ENCODE measurements around the gene CDH16.

CDH16 gene

DNA sequence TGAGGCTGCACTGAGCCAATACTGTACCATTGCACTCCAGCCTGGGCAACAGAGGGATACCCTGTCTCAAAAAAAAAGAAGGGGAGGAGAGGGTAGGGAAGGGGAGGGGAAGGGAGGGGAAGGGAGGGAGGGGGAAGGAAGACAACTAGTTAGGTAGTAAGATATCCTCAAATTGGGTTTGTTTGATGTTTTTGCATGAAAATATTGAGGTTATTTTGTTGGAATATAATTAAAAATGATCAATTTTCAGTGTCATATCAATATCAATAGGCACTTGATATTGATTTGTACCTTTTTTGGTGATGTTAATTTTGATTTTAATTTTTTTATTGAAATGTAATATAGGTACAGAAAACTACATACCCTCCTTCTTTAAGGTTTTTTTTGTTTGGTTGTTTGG lies 55.0 kb downstream of the CDH16 start:
- TF ChIP-seq, protein P1, sequence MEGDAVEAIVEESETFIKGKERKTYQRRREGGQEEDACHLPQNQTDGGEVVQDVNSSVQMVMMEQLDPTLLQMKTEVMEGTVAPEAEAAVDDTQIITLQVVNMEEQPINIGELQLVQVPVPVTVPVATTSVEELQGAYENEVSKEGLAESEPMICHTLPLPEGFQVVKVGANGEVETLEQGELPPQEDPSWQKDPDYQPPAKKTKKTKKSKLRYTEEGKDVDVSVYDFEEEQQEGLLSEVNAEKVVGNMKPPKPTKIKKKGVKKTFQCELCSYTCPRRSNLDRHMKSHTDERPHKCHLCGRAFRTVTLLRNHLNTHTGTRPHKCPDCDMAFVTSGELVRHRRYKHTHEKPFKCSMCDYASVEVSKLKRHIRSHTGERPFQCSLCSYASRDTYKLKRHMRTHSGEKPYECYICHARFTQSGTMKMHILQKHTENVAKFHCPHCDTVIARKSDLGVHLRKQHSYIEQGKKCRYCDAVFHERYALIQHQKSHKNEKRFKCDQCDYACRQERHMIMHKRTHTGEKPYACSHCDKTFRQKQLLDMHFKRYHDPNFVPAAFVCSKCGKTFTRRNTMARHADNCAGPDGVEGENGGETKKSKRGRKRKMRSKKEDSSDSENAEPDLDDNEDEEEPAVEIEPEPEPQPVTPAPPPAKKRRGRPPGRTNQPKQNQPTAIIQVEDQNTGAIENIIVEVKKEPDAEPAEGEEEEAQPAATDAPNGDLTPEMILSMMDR (IDR thresholded peaks at IDR 0.05; ENCODE audit: extremely low read depth, insufficient read depth, missing control alignments) = no peak
- in situ Hi-C loops (cut with MboI; ENCODE audit: low pct_unique_long_range_greater_than_20kb, low sequenced_read_pairs, unreplicated experiment) = loop anchor here (25.0 kb wide), 1 partner anchor 451 kb away; no protein-coding TSS in a partner anchor
- no peak for DNase-seq (ENCODE audit: low spot score)

DNA sequence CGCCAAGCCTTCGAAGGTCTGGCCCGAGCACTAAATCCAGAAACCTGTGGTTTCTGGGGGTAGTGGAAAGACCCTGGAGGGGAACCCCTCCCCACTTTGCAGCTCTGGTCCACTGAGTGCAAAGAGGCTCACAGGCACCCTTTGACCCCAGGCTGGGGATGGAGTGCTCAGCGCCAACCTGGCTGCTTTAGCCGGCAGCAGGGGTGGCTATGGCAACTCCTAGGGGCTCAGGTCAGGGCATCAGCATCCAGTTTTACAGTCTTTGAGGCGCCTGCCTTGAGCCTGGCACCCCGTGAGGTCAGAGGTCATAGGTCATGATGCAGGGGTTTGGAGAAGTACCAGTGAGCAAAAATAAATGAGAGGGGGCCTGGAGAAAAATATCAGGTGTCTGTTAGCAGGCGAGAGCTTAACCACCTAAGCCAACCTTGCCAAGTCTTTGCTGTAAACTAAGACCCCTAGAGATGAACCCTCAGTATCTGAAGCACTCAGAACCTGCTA lies 56.6 kb downstream of the CDH16 start:
- TF ChIP-seq, protein P1 (IDR thresholded peaks at IDR 0.05; ENCODE audit: extremely low read depth, insufficient read depth, missing control alignments) = no peak
- in situ Hi-C loops (cut with MboI; ENCODE audit: low pct_unique_long_range_greater_than_20kb, low sequenced_read_pairs, unreplicated experiment) = loop anchor here (25.0 kb wide), 1 partner anchor 450 kb away; no protein-coding TSS in a partner anchor
- DNase-seq (ENCODE audit: low spot score) = no peak

DNA sequence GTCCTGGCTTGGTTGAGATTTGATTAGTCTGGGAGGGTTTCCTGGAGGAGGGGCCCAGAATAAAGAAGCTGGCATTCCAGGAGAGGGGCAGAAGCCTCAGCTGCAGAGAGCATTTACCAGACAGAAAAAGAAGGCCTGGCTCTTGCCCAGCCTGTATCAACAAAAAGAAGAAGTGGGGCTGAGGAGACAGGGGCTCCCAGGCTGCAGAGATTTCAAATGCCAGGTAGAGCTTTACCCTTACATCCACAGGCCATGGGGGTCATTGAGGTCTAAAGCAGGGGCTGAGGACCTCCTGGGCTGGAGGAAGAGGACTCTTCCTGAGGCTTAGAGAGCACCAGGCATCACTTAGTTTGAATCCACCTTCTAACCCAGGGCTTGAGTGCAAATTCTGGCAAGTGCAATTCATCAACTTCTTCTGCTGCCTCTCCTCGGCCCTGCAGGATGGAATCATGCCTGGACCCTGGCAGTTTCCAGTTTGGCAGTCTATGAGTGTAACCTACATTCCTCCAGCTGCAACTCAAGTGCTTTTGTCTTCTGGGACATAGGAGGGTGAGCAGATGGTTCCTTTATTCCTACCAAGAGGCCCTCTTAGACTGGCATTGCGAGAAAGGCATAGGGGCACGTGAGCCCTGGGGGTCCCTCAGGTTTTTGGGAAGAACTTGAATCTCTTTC lies 59.2 kb downstream of the CDH16 start:
- peak; percentile 2 for DNase-seq (ENCODE audit: low spot score)
- in situ Hi-C loops (cut with MboI; ENCODE audit: low pct_unique_long_range_greater_than_20kb, low sequenced_read_pairs, unreplicated experiment) = loop anchor here (25.0 kb wide), 1 partner anchor 447 kb away; no protein-coding TSS in a partner anchor
- TF ChIP-seq, protein P1 (IDR thresholded peaks at IDR 0.05; ENCODE audit: extremely low read depth, insufficient read depth, missing control alignments) = no peak

DNA sequence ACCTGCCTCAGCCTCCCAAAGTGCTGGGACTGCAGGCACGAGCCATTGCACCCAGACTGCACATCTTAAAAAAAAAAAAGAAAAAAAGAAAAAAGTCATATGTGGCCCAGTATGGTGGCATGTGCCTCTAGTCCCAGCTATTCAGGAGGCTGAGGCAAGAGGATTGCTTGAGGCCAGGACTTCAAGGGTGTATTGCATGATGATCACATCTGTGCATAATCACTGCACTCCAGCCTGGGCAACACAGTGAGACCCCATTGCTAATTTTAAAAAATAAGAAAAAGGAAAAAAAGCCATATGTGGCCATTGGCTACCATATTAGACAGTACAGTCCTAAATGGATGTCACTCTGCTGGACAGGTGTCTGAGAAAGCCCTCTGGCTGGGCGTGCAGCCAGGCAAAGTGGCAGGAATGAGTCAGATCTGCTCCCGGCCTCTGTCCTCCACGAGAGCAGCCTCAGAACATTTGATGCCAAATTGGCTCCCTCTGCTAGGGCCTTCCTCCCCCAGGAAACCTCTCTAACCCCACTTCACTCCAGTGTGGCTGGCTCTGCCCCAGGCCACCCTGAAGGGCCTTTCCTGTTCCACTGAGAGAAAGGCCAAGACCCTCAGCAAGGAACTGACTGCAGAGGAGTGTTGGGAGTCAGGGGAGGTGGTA lies 59.8 kb downstream of the CDH16 start:
- DNase-seq (ENCODE audit: low spot score) = peak; percentile 15
- in situ Hi-C loops (cut with MboI; ENCODE audit: low pct_unique_long_range_greater_than_20kb, low sequenced_read_pairs, unreplicated experiment) = loop anchor here (25.0 kb wide), 1 partner anchor 447 kb away; no protein-coding TSS in a partner anchor
- TF ChIP-seq, protein P1 (IDR thresholded peaks at IDR 0.05; ENCODE audit: extremely low read depth, insufficient read depth, missing control alignments) = no peak

All from GM13977 (cell line).